Stimulated activated CD4-positive, alpha-beta T cell treated with anti-CD3 and anti-CD28 coated beads, Interleukin-12 subunit alpha, Interleukin-12 subunit beta, amount 100 ng/mL, for 24 hours (primary cell): ENCODE results near the gene MAP3K1.

Source experiments
- DNase-seq, 2 experiments: peaks; one replicate each; pipeline ENCODE4 v3.0.0-alpha.2; 2020; ENCODE audit warnings: low read depth in 2 of 2

The MAP3K1 gene

DNA sequence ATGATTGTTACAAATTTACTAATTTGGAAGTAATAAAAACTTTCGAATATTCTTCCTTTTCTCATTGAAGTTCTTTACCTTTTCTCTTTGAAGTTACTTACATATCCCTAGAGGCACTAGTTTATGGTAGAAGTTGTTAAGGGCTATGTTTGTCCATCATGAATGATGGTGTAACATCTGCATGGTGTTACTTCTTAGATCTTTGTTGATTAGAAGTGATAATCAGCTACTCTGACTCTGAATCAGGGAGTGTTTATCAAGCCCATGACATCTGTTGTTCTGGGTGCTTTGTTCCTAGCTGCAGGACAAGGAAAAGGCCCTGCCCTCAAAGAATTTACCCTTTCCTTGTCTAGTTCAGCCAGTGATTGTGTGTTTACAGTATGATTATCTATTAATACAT is 32.9 kb downstream of the MAP3K1 start:
- no peak for DNase-seq

DNA sequence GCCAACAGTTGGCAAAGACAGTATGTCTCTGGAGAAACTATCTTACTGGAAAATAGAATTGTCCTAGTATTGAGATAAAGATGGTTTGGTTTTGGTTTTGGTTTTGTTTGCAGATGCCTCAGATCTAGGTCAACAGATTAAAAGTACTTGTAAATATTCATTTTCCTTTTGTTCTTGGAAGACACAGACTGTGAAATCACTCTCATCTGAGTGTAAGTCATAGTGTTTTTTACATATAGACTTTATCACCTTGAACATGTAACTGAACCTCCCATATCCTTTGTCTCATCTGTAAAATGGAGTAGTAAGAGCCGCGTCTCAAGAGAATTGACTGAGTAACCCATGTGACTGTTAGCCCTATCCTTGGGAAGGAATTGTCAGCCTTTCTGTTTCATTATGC is 34.3 kb downstream of the MAP3K1 start:
- no peak for DNase-seq

DNA sequence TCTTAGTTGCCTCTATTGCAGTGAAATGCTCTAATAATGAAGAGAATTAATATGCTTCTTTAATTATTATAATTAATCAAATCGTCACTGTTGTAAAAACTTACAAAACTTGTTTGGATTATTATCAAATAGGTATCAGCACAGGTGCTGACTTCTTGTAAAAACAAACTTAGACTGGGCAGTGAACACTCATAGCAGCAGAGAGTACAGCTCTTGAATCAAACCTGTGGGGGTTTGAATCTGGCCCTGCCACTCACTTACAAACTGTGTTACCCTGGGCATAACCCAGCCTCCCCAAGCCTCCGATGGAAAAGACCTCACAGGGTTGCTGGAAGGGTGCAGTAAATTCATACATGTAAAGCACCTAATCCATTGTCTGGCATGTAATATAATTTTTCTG is 35.1 kb downstream of the MAP3K1 start:
- no peak for DNase-seq

DNA sequence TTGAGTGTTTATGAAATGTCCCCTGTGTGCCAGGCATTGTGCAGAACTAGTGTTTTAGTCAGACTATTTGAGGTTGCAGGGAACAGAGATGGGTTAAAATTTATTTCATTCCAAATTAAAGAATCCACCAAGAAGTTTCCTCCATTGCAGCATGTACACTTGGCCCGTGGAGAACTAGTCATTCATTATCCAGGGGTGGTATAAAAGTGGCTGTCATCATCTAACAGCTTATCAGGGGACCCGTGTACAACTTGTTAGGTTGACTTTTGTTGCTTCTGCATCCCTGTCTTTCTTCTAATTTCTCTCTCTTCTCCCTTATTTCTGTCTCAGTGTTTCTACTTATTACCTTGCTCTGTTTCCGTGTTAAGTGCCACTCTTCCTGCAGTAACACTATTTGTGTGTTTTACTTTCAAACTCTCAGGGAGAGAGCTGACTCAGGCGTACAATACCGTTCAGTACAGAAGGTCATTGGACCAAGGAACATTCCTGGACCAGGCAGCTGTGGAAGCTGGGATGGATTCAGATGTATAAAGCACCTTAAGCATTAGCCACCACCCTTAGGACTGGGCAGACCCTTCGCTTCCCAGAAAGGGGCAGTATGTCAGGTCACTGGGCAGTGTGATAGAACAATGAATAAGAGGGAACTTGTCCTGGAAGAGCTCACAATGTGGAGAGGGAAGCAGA is 36.1 kb downstream of the MAP3K1 start:
- DNase-seq = no peak

DNA sequence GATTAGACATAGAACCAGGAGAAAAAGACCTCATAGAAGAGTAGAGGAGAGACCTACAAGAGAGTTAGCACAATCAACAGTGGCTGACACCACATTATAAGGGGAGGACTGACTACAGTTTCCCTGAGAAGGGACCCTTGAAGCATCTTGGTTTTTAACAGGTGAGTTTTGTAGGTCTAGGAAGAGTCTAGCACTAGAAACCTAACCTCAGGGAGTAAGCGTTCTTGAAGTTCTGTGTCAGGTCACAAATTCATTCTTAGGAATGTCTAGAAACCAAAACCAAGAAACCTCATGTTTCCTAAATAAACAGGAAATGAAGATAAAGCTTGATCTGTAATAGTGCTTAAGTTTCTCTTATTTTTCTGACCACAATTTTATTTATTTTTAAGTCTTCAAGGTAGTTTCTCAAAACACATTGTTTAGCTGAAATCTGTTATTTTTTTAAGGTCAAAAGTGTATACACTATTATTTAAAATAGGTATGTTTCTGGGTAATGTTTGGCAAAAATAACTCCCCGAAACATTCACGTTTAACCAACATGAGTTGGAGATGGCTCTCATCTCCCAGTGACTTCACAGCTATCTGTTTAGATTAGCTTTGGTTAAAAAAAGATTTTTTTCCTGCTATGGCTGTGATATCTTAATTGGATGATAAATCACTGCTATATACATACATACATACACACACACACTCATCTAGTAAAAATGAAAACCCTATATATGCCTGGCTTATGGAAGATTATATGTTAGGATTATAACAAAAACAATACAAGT is 37.1 kb downstream of the MAP3K1 start:
- DNase-seq = no peak

DNA sequence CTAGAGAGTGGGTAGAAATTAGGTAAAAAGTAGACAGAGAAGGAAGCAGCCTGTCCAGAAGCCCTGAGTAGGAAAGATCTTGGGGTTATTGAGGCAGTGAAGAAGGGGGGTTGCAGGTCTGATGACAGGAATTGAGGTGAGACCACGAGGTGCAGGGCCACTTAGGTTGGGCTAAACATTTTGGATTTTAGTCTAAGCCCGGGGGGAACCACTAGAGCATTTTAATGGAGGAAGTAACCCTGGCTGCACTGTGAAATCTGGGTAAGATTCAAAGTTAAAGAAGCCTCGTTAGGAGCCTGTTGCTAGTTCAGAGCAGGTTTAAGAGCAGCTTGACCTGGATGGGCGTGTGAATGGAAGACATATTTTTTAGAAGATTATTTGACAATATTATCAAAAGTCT is 38.3 kb downstream of the MAP3K1 start:
- no peak for DNase-seq

DNA sequence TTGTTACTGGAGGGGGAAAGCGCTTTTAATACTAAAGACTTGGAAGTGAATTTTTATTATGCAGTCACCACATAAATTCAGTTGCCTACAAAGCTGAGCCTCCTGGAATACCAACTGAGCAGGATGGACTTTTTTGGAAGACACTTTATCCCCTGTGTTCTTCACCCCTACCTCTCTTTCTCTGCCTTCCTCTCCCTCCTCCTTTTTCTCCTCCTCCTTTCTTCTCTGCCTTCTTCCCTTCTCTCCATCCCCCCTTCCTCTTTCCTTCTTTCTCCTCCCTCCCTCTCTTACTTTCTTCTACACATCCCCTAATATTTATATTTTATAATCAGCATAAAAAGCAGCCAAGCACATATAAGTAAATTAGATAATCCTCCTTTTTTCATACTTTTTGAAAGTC is 39.6 kb downstream of the MAP3K1 start:
- no peak for DNase-seq

DNA sequence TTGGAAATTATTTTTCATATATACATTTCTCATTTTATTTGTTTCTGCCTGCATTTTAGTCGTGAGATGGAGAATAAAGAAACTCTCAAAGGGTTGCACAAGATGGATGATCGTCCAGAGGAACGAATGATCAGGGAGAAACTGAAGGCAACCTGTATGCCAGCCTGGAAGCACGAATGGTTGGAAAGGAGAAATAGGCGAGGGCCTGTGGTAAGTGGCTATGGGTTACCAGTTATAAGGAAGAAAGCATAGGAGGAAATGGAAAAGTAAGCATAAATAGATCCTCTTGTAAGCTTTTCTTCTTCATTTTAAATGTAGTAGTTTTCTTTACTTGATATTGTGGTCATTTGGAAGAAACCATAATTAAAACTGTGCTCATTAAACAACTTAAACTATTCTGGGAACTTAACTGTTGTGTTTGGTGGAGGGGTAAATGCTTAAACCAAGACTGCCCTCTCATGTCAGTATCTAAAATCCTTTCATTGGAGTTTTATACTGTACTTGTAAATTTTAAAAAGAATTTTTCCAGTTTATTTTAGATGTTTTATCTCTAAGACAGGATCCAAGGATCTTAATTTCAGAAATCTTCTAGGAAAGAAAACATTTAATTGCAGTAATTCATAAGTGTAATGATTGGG is 41.3 kb downstream of the MAP3K1 start:
- no peak for DNase-seq

DNA sequence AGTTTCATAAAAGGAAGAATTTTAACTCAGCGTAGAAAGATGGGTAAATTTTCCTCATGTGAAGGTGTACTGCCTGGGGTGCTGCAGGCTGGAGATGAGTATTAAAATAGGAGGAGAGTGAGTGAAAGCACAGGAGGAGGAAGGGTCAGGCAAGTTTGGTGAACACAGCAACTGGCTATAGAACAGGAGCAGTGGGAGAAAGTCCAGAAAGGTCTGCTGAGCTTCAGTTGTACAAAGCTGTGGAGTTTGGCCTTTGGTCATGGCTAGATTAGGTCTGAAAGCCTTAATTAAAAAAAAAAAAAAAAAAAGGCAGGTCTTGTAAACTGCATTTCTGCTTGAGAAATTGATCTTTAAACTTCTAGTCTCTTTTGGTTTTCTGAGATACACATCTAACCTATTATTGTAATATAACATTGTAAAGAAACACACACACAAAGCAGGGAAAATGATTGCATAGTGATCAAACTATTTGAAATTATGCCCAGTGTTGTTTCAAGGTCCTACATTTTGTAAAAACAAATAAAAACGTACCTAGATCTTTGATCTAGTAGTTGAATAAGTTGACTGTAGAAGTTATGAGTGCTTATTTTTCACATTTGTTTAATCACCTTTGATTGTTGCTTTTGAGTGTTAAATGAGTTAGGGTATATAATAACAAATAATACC is 43.6 kb downstream of the MAP3K1 start:
- no peak for DNase-seq

DNA sequence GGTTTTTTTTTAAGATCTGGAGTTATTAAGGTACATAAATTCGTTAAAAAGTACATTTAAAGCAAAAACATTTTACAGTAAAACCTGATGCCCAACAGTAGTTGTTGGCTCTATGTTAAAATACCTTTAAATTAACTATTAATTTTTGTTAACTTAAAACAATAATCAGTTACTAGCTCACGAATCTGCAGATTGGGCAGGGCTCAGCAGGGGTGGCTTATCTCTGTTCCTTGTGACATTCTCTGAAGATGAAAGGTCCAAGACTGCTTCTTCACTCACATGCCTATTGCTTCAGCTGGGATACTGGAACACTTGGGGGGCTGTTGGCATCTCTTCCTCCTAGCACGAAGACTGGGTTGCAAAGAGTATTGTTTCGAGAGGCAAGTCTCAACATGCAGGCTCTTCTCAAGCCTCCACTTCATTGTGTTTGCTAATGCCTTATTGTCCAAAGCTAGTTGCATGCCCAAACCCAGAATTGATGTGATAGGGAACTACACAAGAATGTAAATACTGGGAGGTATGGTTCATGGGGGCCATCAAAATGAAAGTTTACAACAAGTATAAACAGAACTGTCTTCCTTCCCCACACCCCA is 46.6 kb downstream of the MAP3K1 start:
- DNase-seq = no peak

DNA sequence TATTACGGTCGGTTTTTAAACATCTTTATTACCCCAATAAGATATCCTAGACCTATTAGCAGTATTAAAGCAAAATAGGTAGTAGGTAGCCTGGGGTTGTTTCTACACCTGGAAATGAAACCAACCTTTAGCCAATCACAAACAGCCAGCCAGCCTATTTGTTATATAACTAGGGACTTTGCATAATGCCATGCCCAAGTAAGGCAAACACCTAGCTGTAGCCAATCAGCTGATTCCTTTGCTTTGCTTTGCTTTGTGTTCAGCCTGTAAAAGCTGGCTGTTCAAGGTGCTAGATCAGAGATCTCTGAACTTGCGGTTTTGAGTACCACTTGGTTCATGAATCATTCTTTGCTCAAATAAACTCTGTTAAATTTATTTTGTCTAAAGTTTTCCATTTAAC is 47.6 kb downstream of the MAP3K1 start:
- DNase-seq = no peak

DNA sequence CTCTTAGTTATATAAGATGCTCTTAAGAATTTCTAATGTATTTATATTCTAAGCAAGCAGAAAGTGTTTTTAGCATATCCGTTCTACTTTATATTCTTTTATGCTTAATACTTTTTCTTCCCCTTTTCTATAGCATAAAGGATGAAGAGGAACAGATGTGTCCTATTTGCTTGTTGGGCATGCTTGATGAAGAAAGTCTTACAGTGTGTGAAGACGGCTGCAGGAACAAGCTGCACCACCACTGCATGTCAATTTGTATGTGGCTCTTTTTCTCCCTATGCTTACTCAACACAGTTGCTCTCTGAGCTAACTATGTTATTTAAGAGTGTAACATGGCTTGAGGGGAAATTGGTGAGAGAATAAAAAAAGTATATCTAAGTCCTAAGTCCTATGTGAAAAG is 56.4 kb downstream of the MAP3K1 start:
- no peak for DNase-seq

DNA sequence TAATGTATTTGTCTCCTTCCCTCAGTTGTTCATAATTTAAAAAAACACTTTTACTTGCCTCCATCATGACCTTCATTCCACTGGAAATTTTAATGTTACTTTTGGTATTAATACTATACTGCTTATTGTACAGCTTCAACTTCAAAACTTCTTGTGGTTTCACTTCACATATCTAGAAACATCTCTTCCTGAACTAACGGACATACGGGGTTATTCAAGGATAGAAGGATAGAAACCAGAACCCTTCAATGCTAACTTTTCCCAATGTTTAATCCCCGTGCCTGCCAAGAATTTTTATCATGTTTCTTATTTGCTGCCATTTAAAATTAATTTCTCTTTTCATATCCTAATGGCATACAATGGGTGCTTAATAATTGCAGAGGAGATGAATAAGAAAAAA is 57.7 kb downstream of the MAP3K1 start:
- DNase-seq = no peak

DNA sequence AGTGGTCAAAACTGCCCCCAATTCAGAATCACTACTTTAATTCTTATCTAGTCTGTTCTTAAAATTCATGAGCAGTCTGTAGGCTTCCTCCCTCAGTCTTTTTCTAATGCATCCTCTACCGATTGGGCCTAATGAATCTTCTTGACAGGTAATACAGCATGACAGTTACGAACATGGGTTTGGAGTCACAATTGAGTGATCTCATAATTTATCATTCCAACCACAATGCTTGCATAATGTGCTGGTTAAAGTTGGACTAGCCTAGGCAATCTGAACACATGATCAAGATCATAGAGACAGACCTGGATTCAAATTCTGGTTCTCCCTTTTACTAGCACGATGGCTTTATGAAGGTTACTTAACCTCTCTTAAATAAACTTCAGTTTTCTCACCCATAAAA is 61.0 kb downstream of the MAP3K1 start:
- DNase-seq = no peak

DNA sequence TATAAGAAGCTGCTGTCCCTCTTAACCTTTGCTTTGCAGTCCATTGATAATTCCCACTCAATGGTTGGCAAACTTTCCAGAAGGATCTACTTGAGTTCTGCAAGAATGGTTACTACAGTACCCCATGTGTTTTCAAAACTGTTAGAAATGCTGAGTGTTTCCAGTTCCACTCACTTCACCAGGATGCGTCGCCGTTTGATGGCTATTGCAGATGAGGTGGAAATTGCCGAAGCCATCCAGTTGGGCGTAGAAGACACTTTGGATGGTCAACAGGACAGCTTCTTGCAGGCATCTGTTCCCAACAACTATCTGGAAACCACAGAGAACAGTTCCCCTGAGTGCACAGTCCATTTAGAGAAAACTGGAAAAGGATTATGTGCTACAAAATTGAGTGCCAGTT is 66.2 kb downstream of the MAP3K1 start:
- DNase-seq = no peak

DNA sequence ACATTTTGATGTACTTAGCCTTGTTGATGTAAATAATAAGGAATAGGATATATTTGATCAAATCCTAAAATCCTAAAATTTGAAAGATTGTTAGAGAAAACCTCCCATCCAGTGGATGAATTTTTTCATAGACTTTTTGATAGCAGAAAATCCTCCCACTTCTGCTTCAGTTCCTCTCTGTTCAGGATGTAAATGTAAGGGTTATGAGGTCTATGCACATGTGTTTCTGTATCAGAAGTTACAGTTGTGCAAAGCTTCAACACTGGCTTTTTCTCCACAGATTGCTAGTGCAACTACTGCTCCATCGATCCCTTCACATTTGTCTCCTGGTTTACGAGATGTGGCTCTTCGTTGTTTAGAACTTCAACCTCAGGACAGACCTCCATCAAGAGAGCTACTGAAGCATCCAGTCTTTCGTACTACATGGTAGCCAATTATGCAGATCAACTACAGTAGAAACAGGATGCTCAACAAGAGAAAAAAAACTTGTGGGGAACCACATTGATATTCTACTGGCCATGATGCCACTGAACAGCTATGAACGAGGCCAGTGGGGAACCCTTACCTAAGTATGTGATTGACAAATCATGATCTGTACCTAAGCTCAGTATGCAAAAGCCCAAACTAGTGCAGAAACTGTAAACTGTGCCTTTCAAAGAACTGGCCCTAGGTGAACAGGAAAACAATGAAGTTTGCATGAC is 78.1 kb downstream of the MAP3K1 start:
- no peak for DNase-seq

DNA sequence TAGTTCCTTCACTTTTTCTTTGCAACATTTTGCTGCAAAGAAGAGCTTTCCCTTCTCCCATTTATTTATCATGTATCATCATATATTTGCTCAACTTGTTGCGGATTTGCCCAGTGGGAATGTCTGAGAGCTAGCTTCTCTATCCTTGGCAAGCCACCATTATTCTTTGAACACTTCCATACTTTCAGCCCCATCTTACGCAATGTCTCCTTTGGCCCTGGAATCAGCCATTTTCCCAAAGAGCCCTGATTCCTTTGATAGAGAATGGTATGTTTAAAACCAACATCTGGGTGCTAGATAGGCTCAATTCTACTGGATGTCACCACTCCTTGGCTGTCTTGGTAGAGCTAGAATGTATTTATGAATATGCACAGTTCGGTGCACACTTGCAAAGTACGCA is 81.4 kb downstream of the MAP3K1 start:
- DNase-seq = no peak

DNA sequence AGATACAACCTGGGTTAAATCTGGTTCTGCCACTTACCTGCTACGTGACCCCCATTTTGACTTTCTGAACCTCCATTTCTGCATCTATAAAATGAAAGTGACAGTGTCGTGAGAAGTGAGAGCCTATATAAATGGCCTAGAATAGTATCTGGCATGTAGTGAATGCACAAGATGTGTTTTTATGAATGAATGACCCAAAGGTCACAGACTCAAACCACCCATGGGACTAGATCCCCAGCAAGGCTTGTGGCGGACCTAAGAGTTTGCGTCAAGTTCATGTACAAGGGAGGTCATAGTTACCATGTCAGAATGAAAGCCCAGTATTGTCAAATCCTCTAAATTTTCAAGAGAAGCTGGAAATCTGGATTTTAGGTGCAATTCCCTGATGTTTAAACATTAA is 82.9 kb downstream of the MAP3K1 start:
- DNase-seq = no peak

DNA sequence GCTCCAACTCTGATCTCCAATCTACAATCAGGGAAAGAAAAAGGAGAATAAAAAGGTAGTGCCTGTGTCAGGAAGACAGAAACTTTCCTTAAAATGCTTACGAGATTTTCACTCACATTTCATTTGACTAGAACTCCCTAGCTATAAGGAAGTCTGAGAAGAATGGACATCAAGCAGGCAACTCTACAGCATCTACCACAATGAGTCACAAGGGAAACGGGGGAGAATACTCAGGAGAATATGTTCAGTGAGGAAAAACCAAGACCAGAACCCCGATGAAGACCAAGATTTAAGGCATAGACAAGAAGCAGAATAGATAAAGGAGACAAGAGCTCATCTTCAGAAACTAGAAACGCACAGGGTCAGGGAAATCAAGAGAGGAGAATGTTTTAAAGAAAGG is 85.0 kb downstream of the MAP3K1 start:
- DNase-seq = no peak

DNA sequence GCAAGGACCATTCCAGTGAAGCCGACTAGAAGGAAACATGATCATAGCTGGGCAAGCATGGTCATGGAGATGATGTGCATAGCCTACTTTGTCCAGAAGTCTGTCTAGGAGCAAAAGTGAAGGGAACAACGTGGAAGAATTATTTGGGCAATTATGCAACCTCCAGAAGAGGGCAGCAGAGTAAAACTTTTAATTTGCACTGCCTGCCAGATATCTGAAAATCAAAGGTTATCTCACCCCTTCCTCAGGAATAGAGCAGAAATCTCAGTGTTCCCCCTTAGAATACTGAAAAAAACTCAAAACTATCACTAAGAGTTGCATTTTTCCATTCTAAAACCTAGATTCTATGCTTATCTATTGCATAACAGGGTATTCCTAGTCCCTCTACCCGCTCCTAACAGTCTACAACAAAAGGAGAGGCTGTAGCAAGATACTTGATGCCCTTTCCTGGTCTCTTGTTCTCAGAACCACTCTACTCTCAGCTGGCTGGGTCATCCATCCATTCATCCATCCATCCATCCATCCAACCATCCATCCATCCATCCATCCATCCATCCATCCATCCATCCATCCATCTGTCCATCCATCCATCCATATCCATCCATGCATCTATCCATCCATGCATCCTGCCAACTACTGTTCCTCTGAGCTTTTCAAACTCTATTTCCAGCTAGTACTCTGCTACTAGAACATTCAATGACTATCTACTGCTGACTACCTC is 85.7 kb downstream of the MAP3K1 start:
- DNase-seq = peak in 1 of 2 experiments; percentile 6

DNA sequence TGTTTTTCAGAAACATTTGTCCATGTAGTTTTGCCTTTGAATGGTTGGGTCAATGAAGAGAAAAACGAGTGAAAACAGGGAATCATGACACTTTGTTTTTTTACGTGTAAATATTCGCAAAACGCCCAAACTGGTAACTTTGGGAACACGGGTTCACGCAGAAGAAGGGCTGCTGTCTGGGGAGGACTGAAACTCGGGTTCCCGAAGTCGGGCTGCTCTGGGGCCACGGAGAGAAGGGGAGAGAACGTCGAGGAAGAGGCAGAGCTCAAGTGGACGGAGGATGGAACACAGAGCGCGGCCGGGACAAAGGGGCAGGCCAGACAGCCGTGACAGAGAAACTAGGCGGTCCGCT is 93.6 kb downstream of the MAP3K1 start:
- DNase-seq = no peak
